ENCODE results near the gene CFAP92. TPM values are rescaled to one million over a fixed set of nuclear protein-coding genes. Genes with fewer than 3 reads are reported as not detected.
A peak's percentile ranks its signal among the peaks of the same experiment; 100 is the strongest.

CFAP92 gene
- total and polyA plus RNA-seq, 2 donors (not counting 3 experiments of a cell fraction or from before 2014, with no cell fraction given), result 0.04 to 0.62 TPM

GRCh38 chr3:129014148-129014547 lies 20.3 kb upstream of the CFAP92 start:
- H4K20me1 ChIP-seq (replicated peaks; ENCODE audit: control insufficient read depth, extremely low read depth, insufficient read depth, low read length), result no peaks in the 10 kb centered on the region
- intact Hi-C loops (cut with micrococcal nuclease) (loop anchor here (2.0 kb wide), 1 partner anchor 13 kb away; the partner anchor contains the start of gene EFCC1), dilution Hi-C loops (cut with MboI; ENCODE audit: extremely low pct_ligation_motif_present, low sequenced_read_pairs) (no loop called here)
- no peak overlapping the region for H3K4me3 ChIP-seq (replicated peaks in 1 of 3; ENCODE audit: insufficient read depth in 1 of 3, low read depth in 1 of 3, low read length in 3 of 3)
- no peak overlapping the region for H3K27ac ChIP-seq (ENCODE audit: insufficient read depth, low read depth, low read length)
- no peak for TF ChIP-seq CTCF (IDR thresholded peaks at IDR 0.05; ENCODE audit: extremely low read depth in 1 of 2, insufficient read depth in 1 of 2, low read depth in 1 of 2, low read length in 2 of 2)
- no peak for TF ChIP-seq FOS (IDR thresholded peaks at IDR 0.05; ENCODE audit: borderline replicate concordance, insufficient read depth, low read length)
- TF ChIP-seq MAX (IDR thresholded peaks at IDR 0.05; ENCODE audit: insufficient read depth, insufficient read length), result no peak
- TF ChIP-seq EZH2 (IDR thresholded peaks at IDR 0.05; ENCODE audit: borderline replicate concordance, low read depth, low read length, severe bottlenecking), result no peak
- no peak for TF ChIP-seq POLR2AphosphoS5 (IDR thresholded peaks at IDR 0.05; ENCODE audit: insufficient read depth, low read depth, low read length)
- TF ChIP-seq POLR2A (IDR thresholded peaks at IDR 0.05; ENCODE audit: low read depth, low read length), result no peak
- no peak for TF ChIP-seq GATA2 (IDR thresholded peaks at IDR 0.05; ENCODE audit: insufficient read depth, insufficient read length, low read depth, low read length)
- no peak for TF ChIP-seq JUN (IDR thresholded peaks at IDR 0.05; ENCODE audit: borderline replicate concordance, insufficient read depth, insufficient read length, low read depth)
- no peak for TF ChIP-seq MYC (IDR thresholded peaks at IDR 0.05; ENCODE audit: low read depth, low read length)
- peak; percentile 15 for DNase-seq (ENCODE audit: low read depth, low spot score)
- H3K9me1 ChIP-seq (replicated peaks; ENCODE audit: control insufficient read depth, extremely low read depth, insufficient read depth, low read length), result no peaks in the 10 kb centered on the region
- no peak overlapping the region for H2AFZ ChIP-seq (ENCODE audit: low read depth, low read length)
- no peaks in the 10 kb centered on the region for H3K79me2 ChIP-seq (ENCODE audit: control insufficient read depth, insufficient read depth, low read length)
- ChIA-PET POLR2A (no interaction called here), CTCF (interaction anchor here (1.3 to 4.7 kb wide), 5 partner anchors 9 to 44 kb away, joined by 4 to 49 read pairs (median 12); partner anchors contain the start of gene CFAP92)
- no peak overlapping the region for H3K4me2 ChIP-seq (ENCODE audit: insufficient read depth, low read length)
- H3K9me3 ChIP-seq (replicated peaks; ENCODE audit: control insufficient read depth, insufficient read depth, low read length), result no peaks in the 10 kb centered on the region
- H3K27me3 ChIP-seq (ENCODE audit: control insufficient read depth in 2 of 2, insufficient read depth in 2 of 2, low read length in 2 of 2), result no peaks in the 10 kb centered on the region
- no peak for FAIRE-seq
- H3K4me1 ChIP-seq (ENCODE audit: control insufficient read depth, extremely low read depth, insufficient read depth, low read length), result peaks cover 33% of the 10 kb centered on the region
- no TSS peak for BruUV-seq (replicated peaks)
- H3K9ac ChIP-seq (replicated peaks; ENCODE audit: extremely low read depth, insufficient read depth, low read length), result no peak overlapping the region
- no peaks in the 10 kb centered on the region for H3K36me3 ChIP-seq (ENCODE audit: control insufficient read depth in 2 of 2, extremely low read depth in 1 of 2, insufficient read depth in 2 of 2, low read length in 2 of 2)
